Common myeloid progenitor, CD34-positive (primary cell): ENCODE results near the gene CAMTA1.

Experiments used
- CTCF ChIA-PET: fragments of 350-600 bp; sonication (Branson Sonifier 250); formaldehyde crosslinking; loops from one replicate; lab custom pipeline; 2021; ENCODE audit warnings: antibody characterized with exemption; lab: Charles Lee
- POLR2A ChIA-PET: fragments of 350-600 bp; sonication (Branson Sonifier 250); formaldehyde crosslinking; loops from one replicate; lab custom pipeline; 2021; ENCODE audit warnings: antibody characterized with exemption; lab: Charles Lee
- DNase-seq, 3 donors: peaks; one replicate each; pipeline versions ENCODE4 v3.0.0 to v3.0.0-alpha.2; 2013
- H3K27ac ChIP-seq, 2 experiments: 1 replicate in 1 of 2; 2 replicates in 1 of 2; pipeline ENCODE4 v1.7.0; 2013; ENCODE audit warnings: inconsistent platforms in 2 of 2, low read length in 2 of 2, mild to moderate bottlenecking in 2 of 2, low read depth in 1 of 2, moderate library complexity in 1 of 2; ENCODE audit not compliant: severe bottlenecking in 2 of 2, insufficient read depth in 1 of 2, poor library complexity in 1 of 2
- H3K27me3 ChIP-seq, 5 experiments: replicated peaks in 2 of 5; 1 replicate in 3 of 5; 2 replicates in 2 of 5; pipeline versions ENCODE4 v1.6.1 to v1.7.0; 2013; ENCODE audit warnings: low read length in 4 of 5, mild to moderate bottlenecking in 2 of 5, moderate library complexity in 2 of 5, inconsistent platforms in 1 of 5; ENCODE audit not compliant: insufficient read depth in 5 of 5, control insufficient read depth in 4 of 5
- H3K36me3 ChIP-seq, 4 experiments: 1 replicate in 2 of 4; 2 replicates in 2 of 4; pipeline versions ENCODE4 v1.6.1 to v1.7.0; 2013; ENCODE audit warnings: low read length in 3 of 4, control low read depth in 1 of 4, mild to moderate bottlenecking in 1 of 4; ENCODE audit not compliant: control insufficient read depth in 4 of 4, insufficient read depth in 4 of 4
- H3K4me1 ChIP-seq, 4 experiments: 1 replicate in 3 of 4; 2 replicates in 1 of 4; pipeline versions ENCODE4 v1.6.1 to v1.7.1; 2013; ENCODE audit warnings: low read length in 3 of 4, mild to moderate bottlenecking in 3 of 4, control low read depth in 1 of 4, inconsistent platforms in 1 of 4, moderate library complexity in 1 of 4; ENCODE audit not compliant: control insufficient read depth in 4 of 4, insufficient read depth in 4 of 4; ENCODE audit errors: control extremely low read depth in 1 of 4
- H3K4me3 ChIP-seq, 7 experiments: 1 replicate in 4 of 7; 2 replicates in 3 of 7; pipeline versions ENCODE4 v1.5.1 to v1.7.0; 2013; ENCODE audit warnings: mild to moderate bottlenecking in 7 of 7, low read length in 6 of 7, moderate library complexity in 6 of 7, inconsistent platforms in 2 of 7, low read depth in 2 of 7, control low read depth in 1 of 7; ENCODE audit not compliant: insufficient read depth in 4 of 7, control insufficient read depth in 1 of 7; ENCODE audit errors: extremely low read depth in 1 of 7
- H3K9me3 ChIP-seq, 5 experiments: 1 replicate in 4 of 5; 2 replicates in 1 of 5; pipeline versions ENCODE4 v1.6.1 to v1.7.1; 2013; ENCODE audit warnings: low read length in 4 of 5, mild to moderate bottlenecking in 2 of 5, inconsistent platforms in 1 of 5, low read depth in 1 of 5, moderate library complexity in 1 of 5; ENCODE audit not compliant: control insufficient read depth in 4 of 5, insufficient read depth in 2 of 5; ENCODE audit errors: control extremely low read depth in 1 of 5
- WGBS: methylation state at CpG from one replicate; pipeline ENCODE4 v1.1.5; 2013; ENCODE audit not compliant: insufficient coverage; 5-methylcytosine and 5-hydroxymethylcytosine counted together

Gene CAMTA1

GRCh38 chr1:7000720-7001119 lies 215.5 kb downstream of the CAMTA1 start:
- Histone ChIP-seq H3K36me3 (no peaks in the 10 kb centered on the region), H3K4me1 (peaks cover 0 to 8% (median 3%) of the 10 kb centered on the region in 4 experiments), H3K27ac (no peak overlapping the region), H3K4me3 (no peak overlapping the region), H3K9me3 (no peaks in the 10 kb centered on the region), H3K27me3 (peaks cover 0 to under 1% (median 0%) of the 10 kb centered on the region in 5 experiments)
- ChIA-PET CTCF (no interaction called here), POLR2A (no interaction called here)
- no CpG with 5 or more reads among the region's 3 CpGs for WGBS
- no peak for DNase-seq

- Histone ChIP-seq H3K27ac (no peak overlapping the region), H3K4me1 (no peaks in the 10 kb centered on the region), H3K27me3 (peaks cover 0 to 3% (median 0%) of the 10 kb centered on the region in 5 experiments), H3K4me3 (no peak overlapping the region), H3K9me3 (no peaks in the 10 kb centered on the region), H3K36me3 (no peaks in the 10 kb centered on the region)
- WGBS: 96% methylated on average over 8 of the region's 8 CpGs
- CTCF ChIA-PET: no interaction called here
- no peak for DNase-seq
- POLR2A ChIA-PET: no interaction called here
Observed at GRCh38 chr1:7002728-7003127, 217.5 kb downstream of the CAMTA1 start.

- H3K9me3 ChIP-seq: no peaks in the 10 kb centered on the region
- WGBS: 92% methylated on average over 3 of the region's 5 CpGs
- peaks cover 0 to 3% (median 0%) of the 10 kb centered on the region in 5 experiments for H3K27me3 ChIP-seq
- no peak for DNase-seq
- no peaks in the 10 kb centered on the region for H3K4me1 ChIP-seq
- ChIA-PET CTCF (no interaction called here), POLR2A (no interaction called here)
- H3K36me3 ChIP-seq: no peaks in the 10 kb centered on the region
- no peak overlapping the region for H3K4me3 ChIP-seq
- H3K27ac ChIP-seq: no peak overlapping the region
Observed at GRCh38 chr1:7003676-7004075, 218.4 kb downstream of the CAMTA1 start.

- CTCF ChIA-PET: no interaction called here
Observed at GRCh38 chr1:7004181-7004580, 218.9 kb downstream of the CAMTA1 start.

DNA sequence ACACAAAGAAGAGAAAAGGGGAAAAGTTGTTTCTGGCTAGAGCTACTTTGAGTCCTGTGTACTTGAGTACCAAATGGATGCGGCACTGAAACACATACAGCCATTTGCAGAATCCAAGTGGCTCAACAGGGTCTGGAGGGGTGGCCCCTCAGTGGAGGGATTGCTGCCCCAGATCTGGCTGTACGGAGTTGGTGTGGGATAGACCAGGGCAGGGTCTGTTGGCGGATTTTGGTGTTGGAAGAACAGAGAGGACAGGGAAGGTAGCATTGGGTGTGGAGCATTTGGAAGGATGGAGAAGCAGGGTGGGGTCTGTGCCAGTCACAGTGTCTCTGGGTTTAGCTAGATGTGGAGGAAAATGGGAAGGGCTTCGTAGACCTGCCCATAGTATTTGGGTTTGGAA lies 220.5 kb downstream of the CAMTA1 start:
- CTCF ChIA-PET: no interaction called here
- Histone ChIP-seq H3K9me3 (no peaks in the 10 kb centered on the region), H3K27ac (no peak overlapping the region), H3K36me3 (no peaks in the 10 kb centered on the region), H3K4me3 (no peak overlapping the region), H3K27me3 (peaks cover 0 to 4% (median 0%) of the 10 kb centered on the region in 5 experiments), H3K4me1 (no peaks in the 10 kb centered on the region)
- 95% methylated on average over 4 of the region's 4 CpGs for WGBS
- no peak for DNase-seq
- POLR2A ChIA-PET: no interaction called here

More at GRCh38 chr1:7004181-7004580, 218.9 kb downstream of the CAMTA1 start:
- Histone ChIP-seq H3K27ac (no peak overlapping the region), H3K4me3 (no peak overlapping the region), H3K9me3 (no peaks in the 10 kb centered on the region), H3K27me3 (peaks cover 0 to 3% (median 0%) of the 10 kb centered on the region in 5 experiments), H3K36me3 (no peaks in the 10 kb centered on the region), H3K4me1 (no peaks in the 10 kb centered on the region)
- DNase-seq: no peak
- whole genome bisulfite sequencing: no CpG with 5 or more reads among the region's 1 CpG
- POLR2A ChIA-PET: no interaction called here

GRCh38 chr1:7006996-7007871 lies 222.0 kb downstream of the CAMTA1 start:
- CTCF ChIA-PET: interaction anchor here (1.2 kb wide), 1 partner anchor 11 kb away, joined by 3 read pairs; no protein-coding TSS in a partner anchor
- no peak for DNase-seq
- 96% methylated on average over 21 of the region's 26 CpGs for WGBS
- Histone ChIP-seq H3K27me3 (peaks cover 0 to 4% (median 0%) of the 10 kb centered on the region in 5 experiments), H3K9me3 (no peaks in the 10 kb centered on the region), H3K27ac (no peak overlapping the region), H3K36me3 (no peaks in the 10 kb centered on the region), H3K4me1 (no peaks in the 10 kb centered on the region), H3K4me3 (no peak overlapping the region)
- POLR2A ChIA-PET: no interaction called here

DNA sequence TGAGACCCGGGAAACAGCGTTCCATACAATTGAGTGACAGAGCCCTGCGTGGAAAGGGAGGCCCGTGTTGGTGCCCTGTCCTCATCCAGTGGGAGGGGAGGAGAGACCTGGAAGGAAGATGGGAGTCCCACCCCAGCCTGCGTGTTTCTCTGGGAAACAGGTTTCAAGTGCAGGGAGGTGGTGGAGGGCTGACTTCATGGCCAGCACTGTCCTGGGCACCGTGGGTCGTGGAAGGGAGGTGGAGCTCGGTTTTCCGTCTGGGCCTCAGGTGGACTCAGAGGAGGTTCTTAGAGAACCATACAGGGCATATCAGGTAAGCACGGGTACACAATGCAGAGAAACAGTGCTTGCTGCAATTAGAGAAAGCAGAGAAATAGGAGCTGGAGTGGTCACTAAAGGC lies 222.6 kb downstream of the CAMTA1 start:
- H3K36me3 ChIP-seq: no peaks in the 10 kb centered on the region
- H3K4me3 ChIP-seq: no peak overlapping the region
- H3K27me3 ChIP-seq: peaks cover 0 to 4% (median 0%) of the 10 kb centered on the region in 5 experiments
- ChIA-PET CTCF (no interaction called here), POLR2A (no interaction called here)
- 88% methylated on average over 10 of the region's 10 CpGs for WGBS
- no peak overlapping the region for H3K27ac ChIP-seq
- no peak for DNase-seq
- no peaks in the 10 kb centered on the region for H3K9me3 ChIP-seq
- H3K4me1 ChIP-seq: no peaks in the 10 kb centered on the region
